Mononuclear cell (primary cell): Measurements from ENCODE around the gene SPAG5. TPM values are rescaled to one million over a fixed set of nuclear protein-coding genes. Genes with fewer than 3 reads are reported as not detected.
"Not testable (repeated sequence)": the region's sequence is repeated elsewhere in the genome, so short reads cannot be mapped to it uniquely, and the experiment has no call there.

Source experiments
- H3K27me3 ChIP-seq: 2 replicates; pipeline ENCODE4 v1.6.0; 2011; ENCODE audit warnings: low read length, control low read depth; ENCODE audit not compliant: insufficient read depth
- H3K4me1 ChIP-seq: 2 replicates; pipeline ENCODE4 v1.5.1; 2011; ENCODE audit warnings: mild to moderate bottlenecking, low read length, control low read depth; ENCODE audit not compliant: insufficient read depth
- H3K4me3 ChIP-seq: 2 replicates; pipeline ENCODE4 v1.5.1; 2011; ENCODE audit warnings: mild to moderate bottlenecking, low read length, moderate library complexity
- H3K9me3 ChIP-seq: 2 replicates; pipeline ENCODE4 v1.5.1; 2011; ENCODE audit warnings: low read depth, mild to moderate bottlenecking, control low read depth, low read length
- total RNA-seq: library from RNA; depleted of rRNA; stranded (reverse); fragments of >200 nt; gene quantifications from one replicate; pipeline ENCODE4 v1.2.3, GENCODE V29; 2012

Gene SPAG5
- total RNA-seq, 1 donor: 9.6 TPM

DNA sequence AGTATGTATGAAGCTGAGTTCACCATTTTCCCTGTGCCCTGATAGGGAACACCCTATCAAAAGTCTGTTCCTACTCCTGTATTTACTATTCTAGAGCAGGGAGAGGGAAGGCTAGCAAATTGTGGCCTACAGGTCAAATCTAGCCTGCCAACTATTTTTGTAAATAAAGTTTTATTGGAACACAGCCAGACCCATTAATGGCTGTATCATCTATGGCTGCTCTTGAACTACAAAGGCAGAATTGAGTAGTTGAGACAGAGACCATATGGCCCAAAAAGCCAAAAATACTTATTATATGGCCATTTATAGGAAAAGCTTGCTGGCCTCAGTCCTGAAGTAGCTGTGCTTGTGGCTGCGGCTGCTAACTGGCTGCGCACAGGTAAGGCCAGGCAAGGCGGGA is 17.9 kb downstream of the SPAG5 start:
- no peaks in the 10 kb centered on the region for H3K27me3 ChIP-seq
- no peaks in the 10 kb centered on the region for H3K9me3 ChIP-seq

DNA sequence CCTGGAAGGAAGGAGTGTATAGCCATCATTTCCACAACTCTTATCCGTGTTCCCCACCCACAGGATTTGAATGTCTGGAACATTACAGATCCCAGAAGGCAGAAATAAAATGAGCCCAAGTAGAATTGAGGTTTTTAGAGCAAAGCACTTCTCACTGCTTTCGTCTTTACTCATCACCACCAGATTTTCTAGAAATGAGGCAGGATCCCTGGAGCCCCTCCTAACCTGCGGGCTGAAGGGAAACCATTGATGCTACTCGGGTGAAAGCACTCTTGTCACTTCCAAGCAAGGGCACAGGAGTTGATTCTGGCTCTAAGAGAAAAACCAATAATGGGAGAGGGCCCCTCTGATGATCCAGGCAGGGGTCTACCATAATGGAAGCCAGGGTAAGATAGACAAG is 19.3 kb downstream of the SPAG5 start:
- no peak overlapping the region for H3K4me3 ChIP-seq

More for the DNA sequence above, 17.9 kb downstream of the SPAG5 start:
- H3K4me3 ChIP-seq: no peak overlapping the region
- peaks cover 9% of the 10 kb centered on the region for H3K4me1 ChIP-seq

DNA sequence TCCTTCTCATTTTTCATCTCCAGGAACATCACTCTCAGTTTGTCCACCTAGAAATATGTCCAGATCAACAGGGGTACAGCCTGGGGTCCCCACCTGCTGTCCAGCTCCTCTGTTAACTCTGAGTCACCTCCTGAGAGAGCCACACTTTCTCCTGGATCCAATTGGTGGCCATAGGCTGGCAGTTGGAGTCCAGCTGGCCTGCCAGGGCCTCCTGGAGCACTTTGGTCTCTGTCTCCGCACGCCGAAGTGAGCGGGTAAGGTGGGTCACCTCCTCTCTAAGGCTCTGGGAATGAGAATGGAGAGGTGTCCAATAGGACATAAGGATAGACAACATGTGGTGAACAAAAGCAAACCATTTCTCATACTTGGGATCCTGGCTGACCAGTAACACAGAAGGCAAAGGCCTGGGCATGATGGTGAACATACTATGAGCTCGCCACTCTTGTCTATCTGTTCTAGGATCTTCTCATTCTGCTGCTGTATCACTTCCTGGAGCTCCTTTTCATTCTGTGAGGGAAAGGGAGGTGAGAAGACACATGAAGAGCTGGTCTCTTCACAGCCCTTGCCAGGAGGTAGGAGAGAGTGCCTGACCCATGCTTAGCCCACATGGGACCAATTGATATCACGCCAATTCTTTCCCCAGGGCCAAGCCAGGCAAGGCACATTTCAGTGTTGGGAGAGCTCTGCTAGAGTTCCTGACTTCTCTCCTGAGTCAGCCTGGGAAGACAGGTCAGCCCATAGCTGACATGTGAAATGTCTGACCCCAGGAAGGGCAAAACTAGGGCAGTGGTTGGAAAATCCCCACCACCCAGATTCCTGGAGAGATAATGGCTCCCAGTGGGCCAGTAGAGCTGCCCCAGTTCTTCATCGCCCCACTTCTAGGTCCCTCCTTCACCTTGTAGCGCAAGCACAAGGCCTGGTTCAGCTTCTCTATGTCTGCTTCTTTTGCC is 20.3 kb downstream of the SPAG5 start:
- H3K27me3 ChIP-seq: no peaks in the 10 kb centered on the region

More for the DNA sequence above, 19.3 kb downstream of the SPAG5 start:
- Histone ChIP-seq H3K4me1 (peaks cover 9% of the 10 kb centered on the region), H3K27me3 (no peaks in the 10 kb centered on the region), H3K9me3 (no peaks in the 10 kb centered on the region)

DNA sequence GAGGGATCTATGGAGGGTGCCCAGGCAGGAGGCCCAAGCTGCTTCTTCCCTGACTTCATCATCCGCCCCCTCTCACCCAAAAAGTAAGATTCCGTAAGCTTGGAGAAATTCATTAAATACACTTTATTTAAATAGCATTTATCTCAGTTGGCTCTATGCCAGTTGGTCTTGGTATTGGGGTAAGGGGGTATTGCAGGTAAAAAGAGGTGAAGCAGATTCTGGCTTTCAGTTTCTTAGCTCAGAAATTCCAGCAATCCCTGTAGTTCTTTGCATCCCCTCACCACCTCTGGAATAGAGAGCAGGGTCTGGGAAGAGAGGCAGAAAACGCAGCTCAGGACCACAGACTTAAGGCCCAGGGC is 21.4 kb downstream of the SPAG5 start:
- H3K9me3 ChIP-seq: no peaks in the 10 kb centered on the region
- no peaks in the 10 kb centered on the region for H3K27me3 ChIP-seq
- no peak overlapping the region for H3K4me3 ChIP-seq
- H3K4me1 ChIP-seq: peaks cover 12% of the 10 kb centered on the region

More for the DNA sequence above, 20.3 kb downstream of the SPAG5 start:
- Histone ChIP-seq H3K4me1 (peaks cover 9% of the 10 kb centered on the region), H3K9me3 (no peaks in the 10 kb centered on the region), H3K4me3 (no peak overlapping the region)

DNA sequence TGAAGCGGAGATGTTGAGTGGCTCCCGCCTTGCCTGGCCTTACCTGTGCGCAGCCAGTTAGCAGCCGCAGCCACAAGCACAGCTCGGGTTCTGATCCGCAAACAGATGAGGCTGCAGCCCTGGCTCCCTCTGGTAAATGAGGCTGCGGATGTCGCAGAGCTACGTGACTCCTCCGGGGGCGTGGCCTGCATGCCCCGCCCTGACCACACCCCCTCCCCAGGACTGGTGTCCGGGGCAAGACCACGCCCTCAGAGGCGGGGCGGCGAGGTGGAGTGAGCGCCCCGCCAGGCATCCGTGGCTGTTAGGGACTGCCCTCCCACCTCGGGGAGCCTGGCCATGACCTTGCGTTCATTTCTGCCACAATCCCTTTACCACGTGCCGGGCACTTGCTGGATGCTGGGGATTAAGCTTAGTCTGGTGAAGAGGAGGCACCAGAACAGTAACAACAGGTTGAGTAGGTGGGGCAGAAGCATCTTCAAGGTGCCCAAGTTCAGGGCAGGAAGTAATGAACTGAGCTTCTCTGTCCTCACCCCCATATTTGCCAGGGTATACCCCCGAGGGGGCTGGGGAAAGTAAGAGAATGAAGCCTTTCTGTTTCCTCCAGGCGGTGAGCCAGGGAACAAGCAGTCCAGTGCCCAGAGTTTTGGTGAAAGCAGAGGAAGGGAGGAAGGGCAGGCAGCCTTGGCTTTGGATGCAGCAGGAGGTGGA is 21.9 kb downstream of the SPAG5 start, which contains the start of gene ALDOC:
ALDOC (minus strand) TSS at position 138 of the 708 bp plus-strand sequence. CDS start 1,363 bp downstream, outside the sequence.
- H3K4me3 ChIP-seq: no peak within 1 kb of the TSS
- no peaks in the 10 kb centered on the region for H3K27me3 ChIP-seq
- no peaks in the 10 kb centered on the region for H3K9me3 ChIP-seq
- peaks cover 17% of the 10 kb centered on the region for H3K4me1 ChIP-seq

DNA sequence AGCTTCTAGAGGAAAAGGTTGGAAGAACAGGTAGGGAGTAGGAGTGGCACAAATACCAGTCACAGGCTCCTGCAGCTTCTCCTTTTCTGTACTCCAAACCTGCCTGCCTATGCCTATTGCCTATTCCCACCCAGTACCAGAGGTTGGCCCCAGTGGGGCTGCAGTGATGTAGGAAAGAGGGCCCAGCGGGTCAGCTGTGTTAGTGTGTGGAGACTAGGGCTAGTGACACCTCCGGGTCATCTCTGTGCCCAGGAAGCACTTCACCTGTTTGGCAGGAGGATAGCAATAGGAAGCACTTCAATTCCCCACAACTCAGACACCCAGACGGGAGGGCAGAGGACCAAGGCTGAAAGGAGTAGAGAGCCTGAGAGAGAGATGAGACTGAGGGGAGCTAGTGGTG is 22.8 kb downstream of the SPAG5 start:
- H3K27me3 ChIP-seq, H3K4me3 ChIP-seq, H3K9me3 ChIP-seq: not testable (repeated sequence)
- H3K4me1 ChIP-seq: peaks cover 22% of the 10 kb centered on the region

DNA sequence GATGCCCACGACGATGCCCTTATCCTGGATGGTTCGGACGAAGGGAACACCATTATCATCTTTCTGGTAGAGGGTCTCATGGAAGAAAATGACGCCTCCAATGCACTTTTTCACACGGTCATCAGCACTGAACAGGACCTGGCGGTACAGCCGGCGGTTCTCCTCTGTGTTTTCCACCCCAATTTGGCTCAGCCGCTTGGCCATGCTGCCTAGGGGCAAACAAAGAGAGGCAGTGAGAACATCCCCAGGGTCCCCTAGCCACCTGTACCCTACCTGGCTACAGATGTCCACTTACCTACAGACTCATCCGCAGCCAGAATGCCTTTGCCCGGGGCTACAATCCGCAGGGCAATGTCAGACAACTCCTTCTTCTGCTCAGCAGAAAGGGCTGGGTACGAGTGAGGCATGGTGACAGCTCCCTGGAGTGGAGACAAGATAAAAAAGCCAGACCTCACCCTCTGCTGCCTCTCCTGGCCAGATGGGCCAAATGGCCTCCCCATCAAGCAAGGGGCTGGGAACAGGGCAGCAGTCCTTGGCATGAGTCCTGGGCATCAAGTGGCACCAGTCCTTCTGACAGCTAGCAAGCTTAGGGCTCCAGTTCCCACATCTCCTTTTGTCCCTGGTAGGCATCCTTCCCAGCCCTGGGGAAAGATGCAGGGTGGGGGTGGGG is 23.6 kb downstream of the SPAG5 start:
- no peaks in the 10 kb centered on the region for H3K9me3 ChIP-seq
- no peak overlapping the region for H3K4me3 ChIP-seq
- peaks cover 28% of the 10 kb centered on the region for H3K4me1 ChIP-seq
- H3K27me3 ChIP-seq: no peaks in the 10 kb centered on the region

DNA sequence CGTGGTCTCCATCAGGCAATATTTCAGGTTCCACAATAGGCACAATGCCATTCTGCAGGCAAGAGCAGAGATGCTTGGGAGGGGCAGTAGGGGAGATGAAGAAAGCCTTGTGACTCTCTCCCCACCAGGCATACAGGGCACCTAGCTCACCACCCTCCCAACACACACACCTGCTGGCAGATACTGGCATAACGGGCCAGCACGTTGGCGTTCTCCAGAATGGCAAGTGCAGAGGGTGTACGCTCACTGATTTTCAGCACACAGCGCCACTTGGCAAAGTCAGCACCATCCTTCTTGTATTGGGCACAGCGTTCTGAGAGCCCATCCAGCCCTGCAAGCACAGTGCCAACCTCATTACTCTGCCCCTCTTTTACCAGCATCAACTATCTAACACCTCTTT is 24.3 kb downstream of the SPAG5 start:
- no peaks in the 10 kb centered on the region for H3K27me3 ChIP-seq
- no peak overlapping the region for H3K4me3 ChIP-seq
- no peaks in the 10 kb centered on the region for H3K9me3 ChIP-seq
- peaks cover 36% of the 10 kb centered on the region for H3K4me1 ChIP-seq

DNA sequence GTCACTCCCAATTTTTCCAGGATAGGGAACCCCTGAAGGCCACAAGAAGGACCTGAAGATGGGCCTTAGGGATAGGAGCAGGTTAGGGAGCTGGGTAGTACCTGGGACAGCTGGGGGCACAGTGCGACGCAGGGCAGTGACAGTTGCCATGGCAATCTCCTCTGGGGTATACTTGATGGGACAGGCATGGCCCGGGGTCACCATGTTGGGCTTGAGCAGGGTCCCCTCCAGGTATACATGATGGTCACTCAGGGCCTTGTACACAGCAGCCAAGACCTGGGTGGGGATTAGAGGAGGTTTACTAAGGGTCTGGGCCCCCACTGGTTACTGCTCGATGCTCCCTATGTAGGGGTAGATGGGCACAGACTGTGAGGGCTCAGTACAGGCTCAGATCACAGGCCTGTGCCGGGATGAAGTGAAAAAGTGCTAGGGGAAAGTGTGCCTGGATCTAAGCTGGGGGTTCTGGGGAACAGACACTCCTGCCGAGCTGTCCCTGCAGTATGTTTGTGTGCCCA is 24.8 kb downstream of the SPAG5 start:
- H3K4me3 ChIP-seq: no peak overlapping the region
- peaks cover 41% of the 10 kb centered on the region for H3K4me1 ChIP-seq

DNA sequence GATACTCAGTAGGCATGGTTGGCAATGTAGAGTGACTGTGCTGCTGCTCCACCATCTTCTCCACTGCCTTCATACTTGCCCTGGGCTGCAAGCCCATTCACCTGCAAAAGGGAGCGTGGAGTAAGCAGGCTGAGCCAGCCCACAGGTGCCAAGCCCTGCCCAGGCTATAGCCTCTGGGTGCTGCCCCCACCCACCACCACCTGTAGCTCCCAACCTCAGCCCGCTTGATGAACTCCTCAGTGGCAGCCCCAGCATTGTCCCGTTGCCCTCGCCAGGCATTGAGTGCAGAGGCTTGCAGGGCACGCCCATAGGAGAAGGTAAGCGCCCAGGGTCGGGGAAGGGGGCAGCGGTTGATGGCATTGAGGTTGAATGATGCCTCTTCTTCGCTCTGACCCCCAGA is 25.3 kb downstream of the SPAG5 start:
- Histone ChIP-seq H3K27me3 (no peaks in the 10 kb centered on the region), H3K4me1 (peaks cover 45% of the 10 kb centered on the region), H3K4me3 (no peak overlapping the region), H3K9me3 (no peaks in the 10 kb centered on the region)

More for the DNA sequence above, 24.8 kb downstream of the SPAG5 start:
- no peaks in the 10 kb centered on the region for H3K27me3 ChIP-seq
- no peaks in the 10 kb centered on the region for H3K9me3 ChIP-seq

DNA sequence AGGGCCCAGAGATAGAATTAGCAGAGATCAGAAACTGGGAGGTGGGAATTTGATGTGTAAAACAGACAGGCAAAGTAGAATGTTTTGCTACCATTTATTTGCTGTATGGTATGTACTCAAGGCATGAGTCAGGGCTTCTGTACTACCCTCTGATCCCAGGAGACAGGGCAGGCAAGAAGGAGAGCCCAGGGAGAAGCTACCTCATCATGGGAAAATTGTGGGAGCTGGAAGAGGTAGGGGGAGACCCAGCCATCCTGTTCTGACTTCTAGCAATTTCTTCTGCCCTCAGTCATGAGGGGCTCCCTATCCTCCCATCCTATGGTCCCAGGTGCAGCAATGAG is 25.8 kb downstream of the SPAG5 start:
- no peak overlapping the region for H3K4me3 ChIP-seq

DNA sequence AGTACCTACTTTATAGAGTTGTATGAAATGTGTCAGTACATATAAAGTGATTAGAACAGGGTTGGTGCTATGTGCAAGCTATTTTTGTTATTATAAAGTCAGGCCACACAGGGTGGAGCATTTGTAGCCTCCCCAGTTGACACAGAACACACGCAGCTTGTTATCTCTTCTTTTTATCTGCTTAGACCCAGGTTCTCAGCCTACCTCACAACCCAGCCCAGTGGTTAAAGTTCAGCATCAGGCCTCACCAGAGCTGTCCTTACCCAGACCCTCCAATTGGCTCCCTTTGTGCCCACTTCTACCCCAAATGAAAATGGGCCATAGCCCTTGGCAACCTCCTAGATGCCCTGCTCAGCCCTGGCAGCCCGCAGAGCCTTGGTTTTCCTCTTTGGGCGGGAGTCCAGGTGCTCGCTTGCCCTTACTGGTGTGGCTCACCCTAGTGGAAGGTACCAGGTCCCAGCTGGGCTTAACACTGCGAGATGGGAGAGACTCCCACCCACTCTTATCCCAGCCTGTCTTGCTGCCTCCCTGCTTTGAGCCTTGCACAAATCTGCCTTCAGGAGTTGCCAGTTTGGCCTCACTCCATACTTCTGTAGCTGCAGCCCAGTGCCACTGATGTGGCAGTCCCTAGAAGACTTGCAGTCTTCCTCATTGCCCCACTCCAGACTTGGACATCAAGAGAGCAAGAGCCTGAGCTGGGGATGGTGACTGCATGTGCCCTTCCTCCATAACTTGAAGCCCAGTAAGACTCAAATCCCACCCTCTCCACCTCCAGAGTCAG is 26.4 kb downstream of the SPAG5 start:
- H3K27me3 ChIP-seq: no peaks in the 10 kb centered on the region
- H3K9me3 ChIP-seq: no peaks in the 10 kb centered on the region
- H3K4me1 ChIP-seq: peaks cover 56% of the 10 kb centered on the region
- no peak overlapping the region for H3K4me3 ChIP-seq

More for the DNA sequence above, 25.8 kb downstream of the SPAG5 start:
- Histone ChIP-seq H3K9me3 (no peaks in the 10 kb centered on the region), H3K27me3 (no peaks in the 10 kb centered on the region), H3K4me1 (peaks cover 50% of the 10 kb centered on the region)

DNA sequence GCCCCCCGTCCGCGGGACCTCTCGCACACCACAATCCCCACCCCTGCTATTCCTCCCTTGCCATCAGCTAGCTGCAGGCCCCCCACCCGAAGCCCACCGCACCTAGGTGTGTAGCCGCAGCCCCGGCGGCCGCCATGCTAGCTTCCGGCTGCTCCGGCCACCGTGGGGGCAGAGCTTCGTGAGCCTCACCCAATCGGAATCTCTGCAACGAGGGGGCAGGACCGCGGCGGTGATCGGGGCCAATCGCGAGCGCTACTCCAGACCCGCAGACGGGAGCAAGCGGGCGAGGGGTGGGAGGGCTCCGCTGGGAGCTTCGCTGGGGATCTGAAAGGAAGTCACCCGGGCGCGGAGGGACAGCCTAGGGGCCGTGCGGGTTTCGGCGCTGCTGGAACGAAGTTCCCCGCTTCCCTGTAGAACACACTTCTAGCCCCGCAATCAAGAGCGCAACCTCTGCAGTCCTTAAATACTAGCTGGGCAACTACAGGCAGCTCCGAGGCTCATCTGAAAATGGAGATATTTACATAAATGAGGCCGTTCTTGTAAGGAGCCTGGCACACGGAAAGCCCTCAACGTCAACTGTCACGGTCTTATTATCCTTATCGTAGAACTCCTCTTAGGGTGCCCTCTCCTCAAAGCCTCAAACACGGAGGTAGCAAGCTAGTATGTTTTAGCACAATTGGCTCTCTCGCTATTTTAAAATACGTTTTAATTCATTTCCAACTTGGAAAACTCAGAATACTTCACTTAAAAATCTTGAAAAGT is 27.3 kb downstream of the SPAG5 start, which contains the start of gene PIGS:
PIGS (minus strand) TSS at position 164 of the 762 bp plus-strand sequence; CDS start at position 136, 28 bp downstream.
- H3K27me3 ChIP-seq: no peaks in the 10 kb centered on the region
- H3K4me3 ChIP-seq: peak within 1 kb of the TSS; percentile 89
- H3K4me1 ChIP-seq: peaks cover 59% of the 10 kb centered on the region
- H3K9me3 ChIP-seq: no peaks in the 10 kb centered on the region
